ENCODE data around the gene XRCC1. TPM values are rescaled to one million over a fixed set of nuclear protein-coding genes. Genes with fewer than 3 reads are reported as not detected.

XRCC1 gene
- total RNA-seq, 1 experiment from 2014 or later: 37.4 TPM

GRCh38 chr19:43575955-43576878, 890 bp upstream of the XRCC1 start:
- ATAC-seq: peak; percentile 2; the same call in 1 of the 2 replicates

More at GRCh38 chr19:43575955-43576878, 890 bp upstream of the XRCC1 start:
- Histone ChIP-seq H2AFZ (ENCODE audit: low read depth, low read length, poor library complexity, severe bottlenecking) (peak overlapping the region; percentile 53), H4K20me1 (ENCODE audit: insufficient read depth) (no peaks in the 10 kb centered on the region), H3K36me3 (ENCODE audit: control insufficient read depth in 1 of 2, insufficient read depth in 2 of 2, low read length in 2 of 2) (no peaks in the 10 kb centered on the region), H3K79me2 (ENCODE audit: insufficient read depth, low read length) (peaks cover 10% of the 10 kb centered on the region; the same call in 1 of the 2 replicates), H3K27ac (ENCODE audit: low read depth, low read length) (peak overlapping the region; percentile 65), H3K4me3 (replicated peaks in 1 of 2; ENCODE audit: low read depth in 1 of 2, low read length in 2 of 2) (peak overlapping the region; percentile 13 to 85; a peak in 3 of 4 replicates), H3K4me2 (ENCODE audit: low read length) (peak overlapping the region; percentile 57), H3K9ac (ENCODE audit: low read length) (peak overlapping the region; percentile 60), H3K4me1 (ENCODE audit: control insufficient read depth in 1 of 2, insufficient read depth in 2 of 2, low read length in 2 of 2) (peaks cover 11 to 14% of the 10 kb centered on the region in 2 experiments), H3K9me2 (ENCODE audit: insufficient read depth) (no peaks in the 10 kb centered on the region), H3K9me3 (ENCODE audit: control insufficient read depth in 1 of 2, insufficient read depth in 1 of 2, low read depth in 1 of 2, low read length in 2 of 2) (no peaks in the 10 kb centered on the region), H3K27me3 (ENCODE audit: insufficient read depth, low read length) (no peaks in the 10 kb centered on the region)
- intact Hi-C loops (cut with micrococcal nuclease): loop anchor here (1.0 kb wide), 1 partner anchor 20 kb away; the partner anchor contains the start of genes IRGQ and ZNF576
- DNase-seq (ENCODE audit: low read depth, low spot score): no peak
- TSS peak; percentile 78 for BruUV-seq (replicated peaks)
- CTCF ChIA-PET: interaction anchor here (1.2 kb wide), 1 partner anchor 21 kb away, joined by 3 read pairs; no protein-coding TSS in a partner anchor
- TF ChIP-seq RAD21 (IDR thresholded peaks at IDR 0.05; ENCODE audit: low read depth) (no peak), EZH2phosphoT487 (IDR thresholded peaks at IDR 0.05; ENCODE audit: borderline replicate concordance) (no peak), POLR2AphosphoS5 (IDR thresholded peaks at IDR 0.05; ENCODE audit: low read depth, low read length) (no peak), SP1 (IDR thresholded peaks at IDR 0.05; ENCODE audit: low read depth) (no peak), SIN3A (IDR thresholded peaks at IDR 0.05; ENCODE audit: low read depth) (no peak), EZH2 (IDR thresholded peaks at IDR 0.05) (no peak), YY1 (IDR thresholded peaks at IDR 0.05; ENCODE audit: extremely low read depth, insufficient replicate concordance, low read depth, low read length) (no peak), FOSL1 (IDR thresholded peaks at IDR 0.05; ENCODE audit: low read depth) (no peak), ZNF274 (IDR thresholded peaks at IDR 0.05; ENCODE audit: low read depth, low read length) (no peak), EGR1 (IDR thresholded peaks at IDR 0.05; ENCODE audit: low read depth) (no peak), ZFX (IDR thresholded peaks at IDR 0.05) (no peak), CEBPB (IDR thresholded peaks at IDR 0.05; ENCODE audit: low read depth) (no peak), JUND (IDR thresholded peaks at IDR 0.05) (no peak), ELF1 (IDR thresholded peaks at IDR 0.05; ENCODE audit: borderline replicate concordance, low read depth) (no peak), POLR2A (IDR thresholded peaks at IDR 0.05; ENCODE audit: borderline replicate concordance, extremely low read depth, insufficient read depth, insufficient read length) (no peak), SRF (IDR thresholded peaks at IDR 0.05; ENCODE audit: low read depth) (no peak)
- TF ChIP-seq, protein P1, sequence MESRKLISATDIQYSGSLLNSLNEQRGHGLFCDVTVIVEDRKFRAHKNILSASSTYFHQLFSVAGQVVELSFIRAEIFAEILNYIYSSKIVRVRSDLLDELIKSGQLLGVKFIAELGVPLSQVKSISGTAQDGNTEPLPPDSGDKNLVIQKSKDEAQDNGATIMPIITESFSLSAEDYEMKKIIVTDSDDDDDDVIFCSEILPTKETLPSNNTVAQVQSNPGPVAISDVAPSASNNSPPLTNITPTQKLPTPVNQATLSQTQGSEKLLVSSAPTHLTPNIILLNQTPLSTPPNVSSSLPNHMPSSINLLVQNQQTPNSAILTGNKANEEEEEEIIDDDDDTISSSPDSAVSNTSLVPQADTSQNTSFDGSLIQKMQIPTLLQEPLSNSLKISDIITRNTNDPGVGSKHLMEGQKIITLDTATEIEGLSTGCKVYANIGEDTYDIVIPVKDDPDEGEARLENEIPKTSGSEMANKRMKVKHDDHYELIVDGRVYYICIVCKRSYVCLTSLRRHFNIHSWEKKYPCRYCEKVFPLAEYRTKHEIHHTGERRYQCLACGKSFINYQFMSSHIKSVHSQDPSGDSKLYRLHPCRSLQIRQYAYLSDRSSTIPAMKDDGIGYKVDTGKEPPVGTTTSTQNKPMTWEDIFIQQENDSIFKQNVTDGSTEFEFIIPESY (IDR thresholded peaks at IDR 0.05; ENCODE audit: extremely low read depth, insufficient replicate concordance, low read length): no peak
- TF ChIP-seq, protein P2, sequence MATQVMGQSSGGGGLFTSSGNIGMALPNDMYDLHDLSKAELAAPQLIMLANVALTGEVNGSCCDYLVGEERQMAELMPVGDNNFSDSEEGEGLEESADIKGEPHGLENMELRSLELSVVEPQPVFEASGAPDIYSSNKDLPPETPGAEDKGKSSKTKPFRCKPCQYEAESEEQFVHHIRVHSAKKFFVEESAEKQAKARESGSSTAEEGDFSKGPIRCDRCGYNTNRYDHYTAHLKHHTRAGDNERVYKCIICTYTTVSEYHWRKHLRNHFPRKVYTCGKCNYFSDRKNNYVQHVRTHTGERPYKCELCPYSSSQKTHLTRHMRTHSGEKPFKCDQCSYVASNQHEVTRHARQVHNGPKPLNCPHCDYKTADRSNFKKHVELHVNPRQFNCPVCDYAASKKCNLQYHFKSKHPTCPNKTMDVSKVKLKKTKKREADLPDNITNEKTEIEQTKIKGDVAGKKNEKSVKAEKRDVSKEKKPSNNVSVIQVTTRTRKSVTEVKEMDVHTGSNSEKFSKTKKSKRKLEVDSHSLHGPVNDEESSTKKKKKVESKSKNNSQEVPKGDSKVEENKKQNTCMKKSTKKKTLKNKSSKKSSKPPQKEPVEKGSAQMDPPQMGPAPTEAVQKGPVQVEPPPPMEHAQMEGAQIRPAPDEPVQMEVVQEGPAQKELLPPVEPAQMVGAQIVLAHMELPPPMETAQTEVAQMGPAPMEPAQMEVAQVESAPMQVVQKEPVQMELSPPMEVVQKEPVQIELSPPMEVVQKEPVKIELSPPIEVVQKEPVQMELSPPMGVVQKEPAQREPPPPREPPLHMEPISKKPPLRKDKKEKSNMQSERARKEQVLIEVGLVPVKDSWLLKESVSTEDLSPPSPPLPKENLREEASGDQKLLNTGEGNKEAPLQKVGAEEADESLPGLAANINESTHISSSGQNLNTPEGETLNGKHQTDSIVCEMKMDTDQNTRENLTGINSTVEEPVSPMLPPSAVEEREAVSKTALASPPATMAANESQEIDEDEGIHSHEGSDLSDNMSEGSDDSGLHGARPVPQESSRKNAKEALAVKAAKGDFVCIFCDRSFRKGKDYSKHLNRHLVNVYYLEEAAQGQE (IDR thresholded peaks at IDR 0.05; ENCODE audit: low read depth): no peak
- TF ChIP-seq, protein P3, sequence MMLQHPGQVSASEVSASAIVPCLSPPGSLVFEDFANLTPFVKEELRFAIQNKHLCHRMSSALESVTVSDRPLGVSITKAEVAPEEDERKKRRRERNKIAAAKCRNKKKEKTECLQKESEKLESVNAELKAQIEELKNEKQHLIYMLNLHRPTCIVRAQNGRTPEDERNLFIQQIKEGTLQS (IDR thresholded peaks at IDR 0.05): no peak
- TF ChIP-seq, protein P4, sequence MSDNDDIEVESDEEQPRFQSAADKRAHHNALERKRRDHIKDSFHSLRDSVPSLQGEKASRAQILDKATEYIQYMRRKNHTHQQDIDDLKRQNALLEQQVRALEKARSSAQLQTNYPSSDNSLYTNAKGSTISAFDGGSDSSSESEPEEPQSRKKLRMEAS (IDR thresholded peaks at IDR 0.05): no peak
- POLR2A ChIA-PET: interaction anchor here (1.8 kb wide), 1 partner anchor 20 kb away, joined by 6 read pairs; the partner anchor contains the start of genes IRGQ and ZNF576
- RAD21 ChIA-PET (ENCODE audit: low non-redundant PET in 1 of 2, low total read pairs in 2 of 2, uncharacterized antibody in 2 of 2, unreplicated experiment in 2 of 2): no interaction called here

Measured in HCT116 (cell line).